Measurements from ENCODE around the gene SEC24C. TPM values are rescaled to one million over a fixed set of nuclear protein-coding genes. Genes with fewer than 3 reads are reported as not detected.

SEC24C gene
- total RNA-seq, 4 donors from 2014 or later, result 42.0 to 61.2 (median 43.3) TPM

GRCh38 chr10:73744664-73744975 is 448 bp downstream of the SEC24C start:
- peak; percentile 30 to 32 for DNase-seq (ENCODE audit: low spot score in 2 of 2)
- H3K4me1 ChIP-seq, result peaks cover 4 to 74% (median 25%) of the 10 kb centered on the region in 4 donors
- peak overlapping the region; percentile 74 to 86 (median 78) for H3K4me3 ChIP-seq
- H3K27ac ChIP-seq, result peak overlapping the region; percentile 92 to 98 (median 92)
- H3K36me3 ChIP-seq, result peaks cover 0 to 42% (median 7%) of the 10 kb centered on the region in 3 donors
- H3K9me3 ChIP-seq, result no peaks in the 10 kb centered on the region
- WGBS, 2 donors, result 1 to 2% methylated on average over 3 to 10 of the region's 10 CpGs
- TF ChIP-seq CTCF (IDR thresholded peaks at IDR 0.05), result no peak
- no peak for TF ChIP-seq EP300 (IDR thresholded peaks at IDR 0.05)
- TF ChIP-seq POLR2A (IDR thresholded peaks at IDR 0.05), result no peak
- no peaks in the 10 kb centered on the region for H3K27me3 ChIP-seq

GRCh38 chr10:73746721-73747120 is 2.5 kb downstream of the SEC24C start:
- Histone ChIP-seq H3K27me3 (no peaks in the 10 kb centered on the region), H3K4me1 (peaks cover 4 to 71% (median 25%) of the 10 kb centered on the region in 4 donors), H3K9me3 (no peaks in the 10 kb centered on the region), H3K27ac (no peak overlapping the region), H3K36me3 (peaks cover 0 to 55% (median 14%) of the 10 kb centered on the region in 3 donors), H3K4me3 (no peak overlapping the region)
- WGBS, 2 donors, result 81 to 84% methylated on average over 2 of the region's 2 CpGs
- DNase-seq (ENCODE audit: low spot score in 2 of 2), result no peak
- no peak for TF ChIP-seq CTCF (IDR thresholded peaks at IDR 0.05)
- TF ChIP-seq POLR2A (IDR thresholded peaks at IDR 0.05), result no peak
- TF ChIP-seq EP300 (IDR thresholded peaks at IDR 0.05), result no peak

- WGBS, 2 donors, result 63 to 100% methylated on average over 1 of the region's 1 CpG
- H3K4me3 ChIP-seq, result no peak overlapping the region
- no peaks in the 10 kb centered on the region for H3K9me3 ChIP-seq
- no peaks in the 10 kb centered on the region for H3K27me3 ChIP-seq
- no peak overlapping the region for H3K27ac ChIP-seq
- no peak for DNase-seq (ENCODE audit: low spot score in 2 of 2)
- H3K4me1 ChIP-seq, result peaks cover 0 to 41% (median 6%) of the 10 kb centered on the region in 4 donors
- H3K36me3 ChIP-seq, result peaks cover 2 to 96% (median 24%) of the 10 kb centered on the region in 3 donors
- no peak for TF ChIP-seq POLR2A (IDR thresholded peaks at IDR 0.05)
- no peak for TF ChIP-seq CTCF (IDR thresholded peaks at IDR 0.05)
- no peak for TF ChIP-seq EP300 (IDR thresholded peaks at IDR 0.05)
These were observed 6.6 kb downstream of the SEC24C start for GRCh38 chr10:73750819-73751218.

- peaks cover 2 to 82% (median 26%) of the 10 kb centered on the region in 3 donors for H3K36me3 ChIP-seq
- WGBS, 2 donors, result 68 to 89% methylated on average over 1 of the region's 1 CpG
- no peak for TF ChIP-seq CTCF (IDR thresholded peaks at IDR 0.05)
- no peak for TF ChIP-seq EP300 (IDR thresholded peaks at IDR 0.05)
- TF ChIP-seq POLR2A (IDR thresholded peaks at IDR 0.05), result no peak
- no peaks in the 10 kb centered on the region for H3K9me3 ChIP-seq
- H3K4me1 ChIP-seq, result no peaks in the 10 kb centered on the region
- no peaks in the 10 kb centered on the region for H3K27me3 ChIP-seq
- DNase-seq (ENCODE audit: low spot score in 2 of 2), result no peak
- no peak overlapping the region for H3K27ac ChIP-seq
- H3K4me3 ChIP-seq, result no peak overlapping the region
These were observed 12.0 kb downstream of the SEC24C start for GRCh38 chr10:73756183-73756582.

- no peak overlapping the region for H3K4me3 ChIP-seq
- 89 to 91% methylated on average over 9 of the region's 9 CpGs for WGBS, 2 donors
- H3K27ac ChIP-seq, result no peak overlapping the region
- TF ChIP-seq EP300 (IDR thresholded peaks at IDR 0.05) (no peak), CTCF (IDR thresholded peaks at IDR 0.05) (no peak), POLR2A (IDR thresholded peaks at IDR 0.05) (no peak)
- peaks cover 0 to 82% (median 39%) of the 10 kb centered on the region in 3 donors for H3K36me3 ChIP-seq
- no peaks in the 10 kb centered on the region for H3K27me3 ChIP-seq
- DNase-seq (ENCODE audit: low spot score in 2 of 2), result no peak
- H3K9me3 ChIP-seq, result no peaks in the 10 kb centered on the region
- H3K4me1 ChIP-seq, result no peaks in the 10 kb centered on the region
These were observed 14.7 kb downstream of the SEC24C start for GRCh38 chr10:73758704-73759511.

All from tibial nerve (tissue), 4 donors.